ENCODE measurements around the gene DNAH2.

- TF ChIP-seq CTCF (conservative IDR thresholded peaks at IDR 0.05; ENCODE audit: low read depth, low read length) (no peak), POLR2A (IDR thresholded peaks at IDR 0.05; ENCODE audit: low read depth, low read length) (no peak), RCOR1 (IDR thresholded peaks at IDR 0.05; ENCODE audit: insufficient replicate concordance, low read length) (no peak), CEBPB (IDR thresholded peaks at IDR 0.05; ENCODE audit: low read depth, low read length) (no peak), RAD21 (IDR thresholded peaks at IDR 0.05; ENCODE audit: low read length) (no peak), MXI1 (IDR thresholded peaks at IDR 0.05; ENCODE audit: borderline replicate concordance, low read depth, low read length) (no peak), FOS (IDR thresholded peaks at IDR 0.05; ENCODE audit: low read depth, low read length) (no peak)
Measured at GRCh38 chr17:7853691-7854038, 136.1 kb downstream of the DNAH2 start.
